ENCODE data around the gene HIPK2. TPM values are rescaled to one million over a fixed set of nuclear protein-coding genes. Genes with fewer than 3 reads are reported as not detected.

Gene HIPK2
- total RNA-seq, 1 donor from 2014 or later: 61.5 TPM

DNA sequence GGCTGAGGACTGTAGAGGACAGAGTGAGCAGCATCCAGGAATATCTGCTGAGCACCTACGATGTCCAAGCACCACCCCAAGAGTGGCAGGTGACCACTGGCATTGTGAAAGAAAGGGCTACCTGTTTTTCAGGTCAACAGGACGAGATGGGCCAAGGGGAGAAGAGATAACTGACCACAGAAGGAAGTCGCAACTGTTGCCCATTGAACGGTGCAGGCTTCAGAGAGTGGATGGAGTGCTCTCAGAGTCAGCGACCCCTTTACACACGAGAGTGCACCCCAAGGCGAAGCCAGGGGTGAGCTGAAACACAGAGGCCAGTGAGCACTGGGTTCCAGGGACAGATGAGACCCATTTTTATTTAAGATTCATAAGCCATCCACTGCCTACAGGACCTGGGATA, 42.3 kb downstream of the HIPK2 start:
- DNase-seq (ENCODE audit: low read depth, low spot score): no peak
- H3K4me1 Mint-ChIP-seq: peaks cover 48% of the 10 kb centered on the region
- H3K27me3 Mint-ChIP-seq (ENCODE audit: low read depth): no peaks in the 10 kb centered on the region
- H3K9me3 Mint-ChIP-seq: peaks cover 2% of the 10 kb centered on the region
- TF ChIP-seq, protein P1, sequence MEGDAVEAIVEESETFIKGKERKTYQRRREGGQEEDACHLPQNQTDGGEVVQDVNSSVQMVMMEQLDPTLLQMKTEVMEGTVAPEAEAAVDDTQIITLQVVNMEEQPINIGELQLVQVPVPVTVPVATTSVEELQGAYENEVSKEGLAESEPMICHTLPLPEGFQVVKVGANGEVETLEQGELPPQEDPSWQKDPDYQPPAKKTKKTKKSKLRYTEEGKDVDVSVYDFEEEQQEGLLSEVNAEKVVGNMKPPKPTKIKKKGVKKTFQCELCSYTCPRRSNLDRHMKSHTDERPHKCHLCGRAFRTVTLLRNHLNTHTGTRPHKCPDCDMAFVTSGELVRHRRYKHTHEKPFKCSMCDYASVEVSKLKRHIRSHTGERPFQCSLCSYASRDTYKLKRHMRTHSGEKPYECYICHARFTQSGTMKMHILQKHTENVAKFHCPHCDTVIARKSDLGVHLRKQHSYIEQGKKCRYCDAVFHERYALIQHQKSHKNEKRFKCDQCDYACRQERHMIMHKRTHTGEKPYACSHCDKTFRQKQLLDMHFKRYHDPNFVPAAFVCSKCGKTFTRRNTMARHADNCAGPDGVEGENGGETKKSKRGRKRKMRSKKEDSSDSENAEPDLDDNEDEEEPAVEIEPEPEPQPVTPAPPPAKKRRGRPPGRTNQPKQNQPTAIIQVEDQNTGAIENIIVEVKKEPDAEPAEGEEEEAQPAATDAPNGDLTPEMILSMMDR (conservative IDR thresholded peaks at IDR 0.05): no peak
- H3K4me3 Mint-ChIP-seq: no peak overlapping the region
- H3K36me3 Mint-ChIP-seq (ENCODE audit: low read depth): peaks cover 4% of the 10 kb centered on the region
- H3K27ac Mint-ChIP-seq (ENCODE audit: unreplicated experiment): no peak overlapping the region

DNA sequence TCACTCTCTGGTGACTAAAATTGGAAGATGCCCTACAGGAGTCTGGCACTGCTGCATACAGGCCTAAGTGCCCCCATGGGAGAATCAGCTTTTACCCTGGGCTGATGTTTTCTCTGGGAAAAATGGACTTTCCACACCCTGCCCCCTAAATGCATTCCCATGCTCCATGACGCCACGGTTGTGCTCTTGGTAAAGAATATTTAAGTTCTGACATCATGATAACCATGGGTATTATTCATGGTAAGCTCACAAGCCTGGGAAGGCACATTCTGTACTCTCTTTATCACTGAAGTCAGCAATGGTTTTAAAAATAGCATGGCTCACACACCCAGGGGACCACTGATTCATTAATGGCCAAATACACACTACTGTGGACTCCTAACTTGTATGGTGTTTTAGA, 43.4 kb downstream of the HIPK2 start:
- TF ChIP-seq, protein P1 (conservative IDR thresholded peaks at IDR 0.05): no peak

DNA sequence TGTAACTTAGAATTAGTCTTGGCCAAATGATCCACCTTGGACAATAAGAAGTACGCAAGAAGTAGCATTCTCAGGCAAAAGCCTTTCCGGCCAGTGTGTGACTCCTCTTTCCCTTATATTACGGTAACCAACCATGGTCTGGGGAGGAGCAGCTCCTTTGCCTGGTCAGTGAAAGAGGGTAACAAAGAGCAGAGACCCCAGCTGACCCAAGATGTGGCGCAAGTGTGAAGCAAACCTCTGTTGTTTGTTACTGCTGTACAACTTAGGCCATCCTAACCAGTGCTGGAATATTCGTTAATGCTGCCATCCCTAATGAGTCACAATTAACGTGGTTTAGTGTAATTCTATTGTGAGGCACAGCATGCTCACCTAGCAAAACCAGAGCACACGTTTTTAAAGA, 44.0 kb downstream of the HIPK2 start:
- Mint-ChIP-seq H3K4me1 (peaks cover 45% of the 10 kb centered on the region), H3K4me3 (no peak overlapping the region)

More for the DNA sequence above, 43.4 kb downstream of the HIPK2 start:
- Mint-ChIP-seq H3K4me3 (no peak overlapping the region), H3K4me1 (peaks cover 48% of the 10 kb centered on the region), H3K27ac (ENCODE audit: unreplicated experiment) (no peak overlapping the region), H3K27me3 (ENCODE audit: low read depth) (no peaks in the 10 kb centered on the region), H3K36me3 (ENCODE audit: low read depth) (peaks cover 8% of the 10 kb centered on the region), H3K9me3 (peaks cover 2% of the 10 kb centered on the region)
- DNase-seq (ENCODE audit: low read depth, low spot score): no peak

DNA sequence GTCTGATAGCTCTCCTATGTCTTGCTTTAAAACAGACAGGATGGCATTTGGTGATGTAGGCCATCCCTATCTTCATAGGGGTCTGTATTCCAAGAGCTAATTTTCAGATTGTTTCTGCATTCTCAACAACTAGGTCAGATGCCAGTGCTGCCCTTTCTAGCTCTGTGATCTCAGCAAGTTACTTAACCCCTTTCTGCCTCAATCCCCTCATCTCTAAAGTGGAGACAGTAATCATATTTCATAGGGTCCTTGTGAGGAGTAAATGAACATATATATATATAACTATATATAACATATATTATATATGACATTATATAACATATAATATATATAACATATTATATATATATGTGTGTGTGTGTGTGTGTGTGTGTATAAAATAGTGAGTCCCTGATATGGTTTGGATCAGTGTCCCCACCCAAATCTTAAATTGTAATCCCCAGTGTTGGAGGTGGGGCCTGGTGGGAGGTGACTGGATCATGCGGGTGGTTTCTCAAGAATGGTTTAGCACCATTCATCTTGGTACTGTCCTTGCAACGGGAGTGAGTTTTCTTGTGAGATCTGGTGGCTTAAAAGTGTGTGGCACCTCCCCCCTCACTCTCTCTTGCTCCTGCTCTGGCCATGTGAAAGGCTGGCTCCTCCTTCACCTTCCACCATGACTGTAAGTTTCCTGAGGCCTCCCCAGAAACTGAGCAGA, 45.2 kb downstream of the HIPK2 start:
- H3K36me3 Mint-ChIP-seq (ENCODE audit: low read depth): peaks cover 15% of the 10 kb centered on the region
- H3K27me3 Mint-ChIP-seq (ENCODE audit: low read depth): no peaks in the 10 kb centered on the region
- TF ChIP-seq, protein P1 (conservative IDR thresholded peaks at IDR 0.05): no peak
- DNase-seq (ENCODE audit: low read depth, low spot score): no peak
- peaks cover 2% of the 10 kb centered on the region for H3K9me3 Mint-ChIP-seq
- no peak overlapping the region for H3K27ac Mint-ChIP-seq (ENCODE audit: unreplicated experiment)
- H3K4me1 Mint-ChIP-seq: peaks cover 33% of the 10 kb centered on the region
- no peak overlapping the region for H3K4me3 Mint-ChIP-seq

More for the DNA sequence above, 44.0 kb downstream of the HIPK2 start:
- H3K36me3 Mint-ChIP-seq (ENCODE audit: low read depth): peaks cover 11% of the 10 kb centered on the region
- DNase-seq (ENCODE audit: low read depth, low spot score): no peak
- no peak overlapping the region for H3K27ac Mint-ChIP-seq (ENCODE audit: unreplicated experiment)
- H3K27me3 Mint-ChIP-seq (ENCODE audit: low read depth): no peaks in the 10 kb centered on the region
- H3K9me3 Mint-ChIP-seq: peaks cover 2% of the 10 kb centered on the region
- TF ChIP-seq, protein P1 (conservative IDR thresholded peaks at IDR 0.05): no peak

DNA sequence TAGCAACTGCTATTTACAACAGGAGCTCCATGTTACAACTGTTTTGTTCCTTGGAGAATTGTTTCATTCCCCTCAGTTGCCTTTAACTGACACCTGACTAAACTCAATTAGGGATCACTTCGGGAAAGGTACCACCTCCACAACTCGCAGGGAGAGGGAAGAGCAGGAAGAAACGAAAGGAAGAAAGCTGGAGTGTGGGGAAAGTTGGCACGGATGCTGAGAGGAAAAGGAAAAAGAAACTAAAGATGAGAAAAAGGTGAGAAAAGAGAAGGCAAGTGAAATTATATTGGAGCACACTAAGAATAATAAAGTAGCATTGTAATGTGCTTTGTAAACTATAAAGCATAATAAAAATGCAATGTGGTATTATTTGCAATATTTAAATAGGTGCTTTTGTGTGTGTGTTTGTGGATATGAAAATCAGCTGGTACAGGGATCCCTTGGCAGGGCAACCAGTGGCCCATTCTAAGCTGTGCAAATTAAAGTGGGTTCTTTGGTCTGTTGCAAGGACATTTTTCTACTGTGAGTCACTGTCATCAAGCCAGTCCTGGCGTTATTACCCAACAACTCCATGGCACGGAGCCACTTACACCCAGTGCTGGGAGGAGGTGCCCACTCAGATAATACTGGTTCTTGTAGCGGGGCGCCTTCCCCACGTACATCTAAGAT, 45.9 kb downstream of the HIPK2 start:
- Mint-ChIP-seq H3K27ac (ENCODE audit: unreplicated experiment) (peak overlapping the region; percentile 2), H3K4me3 (no peak overlapping the region), H3K9me3 (peaks cover 2% of the 10 kb centered on the region), H3K36me3 (ENCODE audit: low read depth) (peaks cover 15% of the 10 kb centered on the region), H3K27me3 (ENCODE audit: low read depth) (no peaks in the 10 kb centered on the region), H3K4me1 (peaks cover 28% of the 10 kb centered on the region)
- TF ChIP-seq, protein P1 (conservative IDR thresholded peaks at IDR 0.05): no peak
- no peak for DNase-seq (ENCODE audit: low read depth, low spot score)
